ENCODE data around the gene CLTB. TPM values are rescaled to one million over a fixed set of nuclear protein-coding genes. Genes with fewer than 3 reads are reported as not detected.

Gene CLTB
- total RNA-seq, 4 donors from 2014 or later = 261 to 386 (median 302) TPM

DNA sequence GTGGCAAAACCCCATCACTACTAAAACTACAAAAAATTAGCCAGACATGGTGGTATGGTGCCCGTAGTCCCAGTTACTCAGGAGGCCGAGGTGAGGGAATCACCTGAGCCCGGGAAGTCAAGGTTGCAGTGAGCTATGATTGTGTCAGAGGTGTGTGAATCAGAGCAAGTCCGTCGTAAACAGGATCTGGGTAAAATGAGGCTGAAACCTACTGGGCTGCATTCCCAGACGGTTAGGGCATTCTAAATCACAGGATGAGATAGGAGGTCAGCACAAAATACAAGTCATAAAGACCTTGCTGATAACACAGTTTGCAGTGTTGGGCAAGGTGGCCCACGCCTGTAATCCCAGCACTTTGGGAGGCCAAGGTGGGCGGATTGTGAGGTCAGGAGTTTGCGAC, 1.9 kb upstream of the CLTB start:
- TF ChIP-seq, protein P1, sequence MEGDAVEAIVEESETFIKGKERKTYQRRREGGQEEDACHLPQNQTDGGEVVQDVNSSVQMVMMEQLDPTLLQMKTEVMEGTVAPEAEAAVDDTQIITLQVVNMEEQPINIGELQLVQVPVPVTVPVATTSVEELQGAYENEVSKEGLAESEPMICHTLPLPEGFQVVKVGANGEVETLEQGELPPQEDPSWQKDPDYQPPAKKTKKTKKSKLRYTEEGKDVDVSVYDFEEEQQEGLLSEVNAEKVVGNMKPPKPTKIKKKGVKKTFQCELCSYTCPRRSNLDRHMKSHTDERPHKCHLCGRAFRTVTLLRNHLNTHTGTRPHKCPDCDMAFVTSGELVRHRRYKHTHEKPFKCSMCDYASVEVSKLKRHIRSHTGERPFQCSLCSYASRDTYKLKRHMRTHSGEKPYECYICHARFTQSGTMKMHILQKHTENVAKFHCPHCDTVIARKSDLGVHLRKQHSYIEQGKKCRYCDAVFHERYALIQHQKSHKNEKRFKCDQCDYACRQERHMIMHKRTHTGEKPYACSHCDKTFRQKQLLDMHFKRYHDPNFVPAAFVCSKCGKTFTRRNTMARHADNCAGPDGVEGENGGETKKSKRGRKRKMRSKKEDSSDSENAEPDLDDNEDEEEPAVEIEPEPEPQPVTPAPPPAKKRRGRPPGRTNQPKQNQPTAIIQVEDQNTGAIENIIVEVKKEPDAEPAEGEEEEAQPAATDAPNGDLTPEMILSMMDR (IDR thresholded peaks at IDR 0.05 in 4 of 5, conservative IDR thresholded peaks at IDR 0.05 in 1 of 5) = no peak
- no peak for TF ChIP-seq POLR2A (IDR thresholded peaks at IDR 0.05)
- no peak for ATAC-seq
- Histone ChIP-seq H3K9me3 (no peaks in the 10 kb centered on the region), H3K27ac (no peak overlapping the region), H3K4me3 (no peak overlapping the region), H3K4me1 (peaks cover 28 to 29% of the 10 kb centered on the region in 2 donors), H3K27me3 (no peaks in the 10 kb centered on the region), H3K36me3 (no peaks in the 10 kb centered on the region)
- in situ Hi-C loops (cut with MboI; ENCODE audit: low sequenced_read_pairs in 4 of 4) = loop anchor here in 1 of 4 donors (25.0 kb wide), 1 partner anchor 119 kb away; the partner anchor contains the start of genes CDHR2 and RNF44
- intact Hi-C loops (cut with DNase I; ENCODE audit: low total_unique reads) = loop anchor here (10.0 kb wide), 1 partner anchor 157 kb away; no protein-coding TSS in a partner anchor
- no peak for DNase-seq

DNA sequence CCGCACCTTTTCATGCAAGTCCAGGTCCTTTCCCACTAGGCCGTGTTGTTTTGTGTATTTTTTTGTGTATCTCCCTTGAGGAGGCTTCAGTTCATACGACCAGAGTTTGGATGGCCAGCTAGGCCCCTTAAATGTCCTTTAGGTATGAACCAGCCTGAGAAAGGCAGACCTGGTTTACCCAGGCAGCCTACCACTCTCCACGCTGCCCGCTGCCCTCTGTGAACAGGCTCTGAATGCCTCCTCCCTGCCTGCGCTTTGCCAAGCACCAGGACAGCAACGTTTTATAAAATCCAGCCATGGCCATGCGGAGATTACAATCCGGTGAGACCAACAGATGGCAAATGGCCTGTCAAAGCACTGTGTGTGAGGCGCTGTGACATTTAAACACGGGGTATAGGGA, 626 bp upstream of the CLTB start:
- ATAC-seq (peak in 1 of 2 donors; percentile 1), DNase-seq (no peak)
- peak overlapping the region; percentile 72 to 99 (median 86) for H3K27ac ChIP-seq
- TF ChIP-seq POLR2A (IDR thresholded peaks at IDR 0.05) = no peak
- TF ChIP-seq, protein P1 (IDR thresholded peaks at IDR 0.05 in 4 of 5, conservative IDR thresholded peaks at IDR 0.05 in 1 of 5) = no peak
- no peaks in the 10 kb centered on the region for H3K9me3 ChIP-seq
- no peaks in the 10 kb centered on the region for H3K36me3 ChIP-seq
- intact Hi-C loops (cut with DNase I; ENCODE audit: low total_unique reads) = loop anchor here (1.0 to 10.0 kb wide), 6 partner anchors 28 to 230 kb away; partner anchors contain the start of genes FAF2, KIAA1191, RNF44 and TSPAN17
- no peaks in the 10 kb centered on the region for H3K27me3 ChIP-seq
- H3K4me1 ChIP-seq = peaks cover 38 to 41% of the 10 kb centered on the region in 2 donors
- peak overlapping the region; percentile 21 to 93 (median 62) for H3K4me3 ChIP-seq
- in situ Hi-C loops (cut with MboI; ENCODE audit: low sequenced_read_pairs in 4 of 4) = loop anchor here in 1 of 4 donors (25.0 kb wide), 1 partner anchor 120 kb away; the partner anchor contains the start of genes CDHR2 and RNF44

DNA sequence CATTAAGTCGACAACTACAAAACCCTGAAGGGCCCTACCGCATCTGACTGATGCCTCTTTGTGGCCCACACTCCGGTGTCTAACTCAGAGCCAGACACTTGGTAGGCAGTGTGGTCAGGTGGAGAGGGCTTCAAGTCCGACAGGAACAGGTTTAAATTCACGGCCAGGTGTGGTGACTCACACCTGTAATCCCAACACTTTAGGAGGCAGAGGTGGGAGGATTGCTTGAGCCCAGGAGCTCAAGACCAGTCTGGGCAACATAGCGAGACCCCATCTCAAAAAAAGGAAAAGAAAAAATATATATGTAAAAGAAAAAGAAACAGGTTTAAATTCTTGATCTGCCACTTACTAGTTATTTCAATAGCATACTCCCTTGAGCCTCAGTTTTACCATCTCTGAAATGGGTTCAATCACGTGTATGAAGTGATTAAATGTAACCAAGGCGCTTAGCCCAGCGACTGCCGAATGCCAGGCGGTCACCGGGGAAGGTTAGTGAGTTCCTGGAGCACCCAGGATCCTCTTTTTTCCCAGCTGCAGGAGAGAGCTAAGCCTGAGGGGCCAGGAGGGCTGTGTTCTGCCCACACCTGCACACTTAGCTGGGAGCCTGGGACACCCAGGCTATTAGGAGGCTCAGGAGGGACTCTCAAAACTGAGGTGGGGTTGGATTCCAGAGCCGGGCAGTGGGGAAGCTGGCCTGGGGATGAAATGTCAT, 943 bp downstream of the CLTB start:
- peaks cover 0 to 3% of the 10 kb centered on the region in 2 donors for H3K36me3 ChIP-seq
- peak overlapping the region; percentile 88 to 99 (median 98) for H3K27ac ChIP-seq
- TF ChIP-seq, protein P1 (IDR thresholded peaks at IDR 0.05 in 4 of 5, conservative IDR thresholded peaks at IDR 0.05 in 1 of 5) = no peak
- no peak for TF ChIP-seq POLR2A (IDR thresholded peaks at IDR 0.05)
- no peaks in the 10 kb centered on the region for H3K27me3 ChIP-seq
- intact Hi-C loops (cut with DNase I; ENCODE audit: low total_unique reads) = loop anchor here (10.0 kb wide), 1 partner anchor 159 kb away; no protein-coding TSS in a partner anchor
- ATAC-seq = no peak
- H3K4me3 ChIP-seq = peak overlapping the region; percentile 76 to 97 (median 92)
- in situ Hi-C loops (cut with MboI; ENCODE audit: low sequenced_read_pairs in 4 of 4) = loop anchor here in 1 of 4 donors (25.0 kb wide), 1 partner anchor 122 kb away; the partner anchor contains the start of genes CDHR2 and RNF44
- DNase-seq = peak in 1 of 2 donors; percentile 57
- H3K9me3 ChIP-seq = no peaks in the 10 kb centered on the region
- H3K4me1 ChIP-seq = peaks cover 41 to 46% of the 10 kb centered on the region in 2 donors

DNA sequence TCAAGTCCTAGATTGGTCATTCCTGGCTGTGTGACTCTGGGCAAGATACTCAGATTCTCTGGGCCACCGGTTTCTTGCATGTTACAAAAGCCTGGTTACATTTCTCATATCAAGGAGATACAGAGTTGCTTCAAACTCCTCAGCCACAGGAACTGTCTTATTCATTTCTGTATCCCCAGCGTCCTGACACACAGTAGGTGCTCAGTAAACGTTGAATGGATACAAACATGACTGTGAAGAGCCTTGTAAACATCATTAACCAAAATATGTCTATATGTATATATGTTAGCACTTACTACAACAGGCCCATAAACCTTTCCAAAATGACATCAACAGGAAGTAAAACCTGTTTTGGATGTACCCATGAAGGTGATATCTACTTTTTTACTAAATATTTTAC, 1.6 kb downstream of the CLTB start:
- intact Hi-C loops (cut with DNase I; ENCODE audit: low total_unique reads) (loop anchor here (10.0 kb wide), 1 partner anchor 160 kb away; no protein-coding TSS in a partner anchor), in situ Hi-C loops (cut with MboI; ENCODE audit: low sequenced_read_pairs in 4 of 4) (loop anchor here in 1 of 4 donors (25.0 kb wide), 1 partner anchor 123 kb away; the partner anchor contains the start of genes CDHR2 and RNF44)

More for the DNA sequence above, 1.6 kb downstream of the CLTB start:
- Histone ChIP-seq H3K36me3 (peaks cover 0 to 10% of the 10 kb centered on the region in 2 donors), H3K4me3 (peak overlapping the region; percentile 76 to 97 (median 92)), H3K9me3 (no peaks in the 10 kb centered on the region), H3K4me1 (peaks cover 41 to 46% of the 10 kb centered on the region in 2 donors), H3K27ac (peak overlapping the region; percentile 88 to 99 (median 98)), H3K27me3 (no peaks in the 10 kb centered on the region)
- no peak for ATAC-seq
- TF ChIP-seq, protein P1 (IDR thresholded peaks at IDR 0.05 in 4 of 5, conservative IDR thresholded peaks at IDR 0.05 in 1 of 5) = no peak
- TF ChIP-seq POLR2A (IDR thresholded peaks at IDR 0.05) = no peak
- DNase-seq = no peak

Measured in gastrocnemius medialis (tissue), 4 donors.